Vagina (tissue), 2 donors: ENCODE results near the gene SP8.

Experiments used
- POLR2A ChIP-seq, 2 donors: fragments of 450-650 bp; IDR thresholded peaks; one replicate each; pipeline ENCODE4 v1.6.1; 2017; ENCODE audit warnings: antibody characterized with exemption in 2 of 2, mild to moderate bottlenecking in 2 of 2, moderate library complexity in 2 of 2
- TF ChIP-seq, protein P1 (sequence below), 3 experiments: fragments of 450-650 bp in 2 of 3; fragments of 200-600 bp in 1 of 3; sonication (generic) in 1 of 3; IDR thresholded peaks; one replicate each; pipeline ENCODE4 v1.5.1; 2017 to 2019; ENCODE audit warnings: antibody characterized with exemption in 3 of 3, mild to moderate bottlenecking in 2 of 3, moderate library complexity in 2 of 3

DNA sequence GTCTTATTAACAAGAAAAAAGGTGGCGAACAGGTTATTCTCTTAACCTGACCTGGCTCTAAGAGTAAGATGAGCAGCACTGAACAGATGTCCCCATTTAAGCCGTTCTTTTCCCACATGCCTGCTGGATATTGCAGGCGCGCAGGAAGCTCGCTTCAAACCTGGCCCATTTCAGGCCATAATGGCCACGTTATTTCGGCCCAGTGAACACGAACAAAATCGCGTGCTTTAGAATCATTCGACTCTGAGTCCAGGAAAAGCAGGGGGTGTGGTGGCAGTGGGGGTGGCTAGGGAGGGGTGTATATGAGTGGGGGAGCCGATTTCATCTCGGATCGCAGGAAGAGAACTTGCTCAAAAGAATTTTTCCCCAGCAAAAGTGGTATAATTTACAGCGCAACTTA lies 6.6 kb upstream of the SP8 start:
- TF ChIP-seq, protein P1, sequence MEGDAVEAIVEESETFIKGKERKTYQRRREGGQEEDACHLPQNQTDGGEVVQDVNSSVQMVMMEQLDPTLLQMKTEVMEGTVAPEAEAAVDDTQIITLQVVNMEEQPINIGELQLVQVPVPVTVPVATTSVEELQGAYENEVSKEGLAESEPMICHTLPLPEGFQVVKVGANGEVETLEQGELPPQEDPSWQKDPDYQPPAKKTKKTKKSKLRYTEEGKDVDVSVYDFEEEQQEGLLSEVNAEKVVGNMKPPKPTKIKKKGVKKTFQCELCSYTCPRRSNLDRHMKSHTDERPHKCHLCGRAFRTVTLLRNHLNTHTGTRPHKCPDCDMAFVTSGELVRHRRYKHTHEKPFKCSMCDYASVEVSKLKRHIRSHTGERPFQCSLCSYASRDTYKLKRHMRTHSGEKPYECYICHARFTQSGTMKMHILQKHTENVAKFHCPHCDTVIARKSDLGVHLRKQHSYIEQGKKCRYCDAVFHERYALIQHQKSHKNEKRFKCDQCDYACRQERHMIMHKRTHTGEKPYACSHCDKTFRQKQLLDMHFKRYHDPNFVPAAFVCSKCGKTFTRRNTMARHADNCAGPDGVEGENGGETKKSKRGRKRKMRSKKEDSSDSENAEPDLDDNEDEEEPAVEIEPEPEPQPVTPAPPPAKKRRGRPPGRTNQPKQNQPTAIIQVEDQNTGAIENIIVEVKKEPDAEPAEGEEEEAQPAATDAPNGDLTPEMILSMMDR (IDR thresholded peaks at IDR 0.05) = no peak
- TF ChIP-seq POLR2A (IDR thresholded peaks at IDR 0.05) = no peak
